ENCODE measurements around the gene SPECC1.
"Not testable (repeated sequence)": the region's sequence is repeated elsewhere in the genome, so short reads cannot be mapped to it uniquely, and the experiment has no call there.

SPECC1 gene

GRCh38 chr17:20010099-20010863 is 1.1 kb downstream of the SPECC1 start:
- DNase-seq = no peak

- no peak for DNase-seq
These were observed 1.8 kb downstream of the SPECC1 start for GRCh38 chr17:20010936-20011335.

GRCh38 chr17:20012017-20012536 is 2.9 kb downstream of the SPECC1 start:
- no peak for DNase-seq

- not testable (repeated sequence) for DNase-seq
These were observed 7.4 kb downstream of the SPECC1 start for GRCh38 chr17:20016475-20016992.

- no peak for DNase-seq
These were observed 13.5 kb downstream of the SPECC1 start for GRCh38 chr17:20022701-20023100.

GRCh38 chr17:20026960-20027359 is 17.8 kb downstream of the SPECC1 start:
- no peak for DNase-seq

GRCh38 chr17:20028443-20028842 is 19.3 kb downstream of the SPECC1 start:
- no peak for DNase-seq

GRCh38 chr17:20032636-20033035 is 23.5 kb downstream of the SPECC1 start:
- no peak for DNase-seq

GRCh38 chr17:20033415-20033814 is 24.3 kb downstream of the SPECC1 start:
- DNase-seq = no peak

GRCh38 chr17:20035501-20035900 is 26.3 kb downstream of the SPECC1 start:
- no peak for DNase-seq

- DNase-seq = not testable (repeated sequence)
These were observed 28.1 kb downstream of the SPECC1 start for GRCh38 chr17:20037286-20037685.

- DNase-seq = no peak
These were observed 29.9 kb downstream of the SPECC1 start for GRCh38 chr17:20039037-20039436.

GRCh38 chr17:20040216-20040615 is 31.1 kb downstream of the SPECC1 start:
- DNase-seq = no peak

- DNase-seq = no peak
These were observed 33.9 kb downstream of the SPECC1 start for GRCh38 chr17:20043021-20043420.

GRCh38 chr17:20045476-20045875 is 36.3 kb downstream of the SPECC1 start:
- DNase-seq = no peak

- no peak for DNase-seq
These were observed 37.5 kb downstream of the SPECC1 start for GRCh38 chr17:20046629-20047028.

- DNase-seq = no peak
These were observed 42.5 kb downstream of the SPECC1 start for GRCh38 chr17:20051624-20052023.

- DNase-seq = no peak
These were observed 44.3 kb downstream of the SPECC1 start for GRCh38 chr17:20053361-20053964.

- no peak for DNase-seq
These were observed 50.6 kb downstream of the SPECC1 start for GRCh38 chr17:20059728-20060188.

GRCh38 chr17:20063665-20064648 is 54.8 kb downstream of the SPECC1 start:
- no peak for DNase-seq

GRCh38 chr17:20066253-20066652 is 57.1 kb downstream of the SPECC1 start:
- no peak for DNase-seq

GRCh38 chr17:20067711-20068110 is 58.6 kb downstream of the SPECC1 start:
- DNase-seq = no peak

- no peak for DNase-seq
These were observed 59.3 kb downstream of the SPECC1 start for GRCh38 chr17:20068445-20068844.

Data from KG1 (cell line).